CD14-positive monocyte (primary cell): ENCODE results near the gene MACF1. TPM values are rescaled to one million over a fixed set of nuclear protein-coding genes. Genes with fewer than 3 reads are reported as not detected.

Source experiments
- DNase-seq, 3 donors: peaks; one replicate each; pipeline ENCODE4 v3.0.0-alpha.2; 2011 to 2022
- H2AFZ ChIP-seq: 2 replicates; pipeline ENCODE4 v1.6.0; 2012; ENCODE audit warnings: mild to moderate bottlenecking, low read depth, low read length, inconsistent platforms; ENCODE audit not compliant: insufficient read depth, poor library complexity, severe bottlenecking
- H3K27ac ChIP-seq, 2 donors: 1 replicate in 1 of 2; 2 replicates in 1 of 2; pipeline ENCODE4 v1.5.1; 2012 to 2013; ENCODE audit warnings: low read length in 2 of 2, control low read depth in 1 of 2, inconsistent platforms in 1 of 2, low read depth in 1 of 2, mild to moderate bottlenecking in 1 of 2
- H3K27me3 ChIP-seq, 2 donors: one replicate each; pipeline versions ENCODE4 v1.6.0 to v1.6.1; 2011 to 2013; ENCODE audit warnings: low read length in 2 of 2; ENCODE audit not compliant: control insufficient read depth in 2 of 2, insufficient read depth in 2 of 2
- H3K36me3 ChIP-seq, 2 donors: replicated peaks in 1 of 2; 1 replicate in 1 of 2; 2 replicates in 1 of 2; pipeline versions ENCODE4 v1.5.1 to v1.6.1; 2012 to 2013; ENCODE audit warnings: low read length in 2 of 2, control low read depth in 1 of 2, inconsistent platforms in 1 of 2, mild to moderate bottlenecking in 1 of 2; ENCODE audit not compliant: insufficient read depth in 2 of 2, control insufficient read depth in 1 of 2
- H3K4me1 ChIP-seq, 2 donors: 1 replicate in 1 of 2; 2 replicates in 1 of 2; pipeline versions ENCODE4 v1.5.1 to v1.6.1; 2012 to 2013; ENCODE audit warnings: low read length in 2 of 2, control low read depth in 1 of 2, inconsistent platforms in 1 of 2, mild to moderate bottlenecking in 1 of 2, moderate library complexity in 1 of 2; ENCODE audit not compliant: insufficient read depth in 2 of 2, control insufficient read depth in 1 of 2
- H3K4me2 ChIP-seq: replicated peaks from 2 replicates; pipeline ENCODE3; 2012; ENCODE audit warnings: low read length, moderate library complexity, mild to moderate bottlenecking; ENCODE audit not compliant: poor library complexity, severe bottlenecking; ENCODE audit errors: extremely low read depth
- H3K4me3 ChIP-seq, 3 experiments: fragments of 200-600 bp in 1 of 3; sonication (generic) in 1 of 3; replicated peaks in 1 of 3; 1 replicate in 2 of 3; 2 replicates in 1 of 3; pipeline ENCODE4 v1.5.1; 2011 to 2013; ENCODE audit warnings: low read length in 3 of 3, mild to moderate bottlenecking in 3 of 3, control low read depth in 2 of 3, low read depth in 2 of 3, inconsistent platforms in 1 of 3, moderate library complexity in 1 of 3
- H3K79me2 ChIP-seq: 2 replicates; pipeline ENCODE4 v1.6.0; 2012; ENCODE audit warnings: mild to moderate bottlenecking, control low read depth, inconsistent platforms, low read length, moderate library complexity; ENCODE audit not compliant: insufficient read depth
- H3K9ac ChIP-seq: 2 replicates; pipeline ENCODE4 v1.6.0; 2017; ENCODE audit warnings: low read length, mild to moderate bottlenecking; ENCODE audit not compliant: insufficient read depth, poor library complexity, severe bottlenecking
- H3K9me3 ChIP-seq, 2 donors: replicated peaks in 1 of 2; 1 replicate in 1 of 2; 2 replicates in 1 of 2; pipeline versions ENCODE4 v1.5.1 to v1.6.1; 2012 to 2013; ENCODE audit warnings: low read length in 2 of 2, control low read depth in 1 of 2; ENCODE audit not compliant: control insufficient read depth in 1 of 2, insufficient read depth in 1 of 2
- H4K20me1 ChIP-seq: 2 replicates; pipeline ENCODE4 v1.6.0; 2012; ENCODE audit warnings: mild to moderate bottlenecking, low read length, control low read depth, moderate library complexity; ENCODE audit not compliant: insufficient read depth
- H3K27ac Mint-ChIP-seq, 7 donors: one replicate each; pipeline ENCODE4 v1.8.0; 2020; ENCODE audit warnings: mild to moderate bottlenecking in 7 of 7, mixed read lengths in 7 of 7, moderate library complexity in 6 of 7, inconsistent platforms in 2 of 7
- H3K27me3 Mint-ChIP-seq, 3 donors: one replicate each; pipeline ENCODE4 v1.8.0; 2021 to 2022; ENCODE audit warnings: low read depth in 3 of 3, mild to moderate bottlenecking in 3 of 3, mixed read lengths in 3 of 3, moderate library complexity in 3 of 3, inconsistent platforms in 1 of 3
- H3K36me3 Mint-ChIP-seq, 2 donors: one replicate each; pipeline ENCODE4 v1.8.0; 2020; ENCODE audit warnings: mixed read lengths in 2 of 2, inconsistent platforms in 1 of 2, mild to moderate bottlenecking in 1 of 2
- H3K4me1 Mint-ChIP-seq: one replicate; pipeline ENCODE4 v1.8.0; 2020; ENCODE audit warnings: mild to moderate bottlenecking, mixed read lengths
- H3K4me3 Mint-ChIP-seq, 2 donors: one replicate each; pipeline ENCODE4 v1.8.0; 2020; ENCODE audit warnings: mild to moderate bottlenecking in 2 of 2, mixed read lengths in 2 of 2, moderate library complexity in 1 of 2
- H3K9me3 Mint-ChIP-seq, 7 donors: one replicate each; pipeline ENCODE4 v1.8.0; 2020 to 2022; ENCODE audit warnings: mixed read lengths in 7 of 7, mild to moderate bottlenecking in 6 of 7, moderate library complexity in 6 of 7, inconsistent platforms in 2 of 7
- CTCF ChIP-seq: fragments of 200-600 bp; IDR thresholded peaks from one replicate; pipeline ENCODE4 v1.8.0; 2022; ENCODE audit warnings: antibody characterized with exemption, mild to moderate bottlenecking
- WGBS: methylation state at CpG from one replicate; pipeline ENCODE4 v1.1.5; 2013; ENCODE audit warnings: missing lambda C conversion rate; ENCODE audit not compliant: insufficient coverage; 5-methylcytosine and 5-hydroxymethylcytosine counted together
- intact Hi-C, 2 donors: fragments of 100-400 bp; cut with micrococcal nuclease; formaldehyde crosslinking; loops; one replicate each; pipeline versions ENCODE4 v1.15.0 to v1.15.1; 2023
- polyA plus RNA-seq, 3 donors: library from polyadenylated mRNA; depleted of rRNA in 1 of 3; unstranded in 2 of 3; stranded (reverse) in 1 of 3; fragments of 300-500 nt in 2 of 3; fragments of >200 nt in 1 of 3; fragmentation: Illumina TruSeq in 2 of 3; gene quantifications; 1 replicate in 2 of 3; 2 replicates in 1 of 3; pipeline ENCODE4 v1.2.3, GENCODE V29; 2012 to 2021

The MACF1 gene
- polyA plus RNA-seq, 3 donors: 3.4 to 36.8 (median 4.5) TPM

GRCh38 chr1:39167632-39168209 lies 36.8 kb upstream of the MACF1 start:
- no peak overlapping the region for H2AFZ ChIP-seq
- Mint-ChIP-seq H3K27me3 (peaks cover 0 to 6% (median 0%) of the 10 kb centered on the region in 3 donors), H3K36me3 (no peaks in the 10 kb centered on the region), H3K4me1 (peaks cover 8% of the 10 kb centered on the region), H3K9me3 (no peaks in the 10 kb centered on the region), H3K4me3 (no peak overlapping the region), H3K27ac (peak overlapping the region in 1 of 7 donors; percentile 27)
- no peak overlapping the region for H3K4me2 ChIP-seq
- no peak for DNase-seq
- H3K27ac ChIP-seq: no peak overlapping the region
- peaks cover 0 to 3% of the 10 kb centered on the region in 2 donors for H3K4me1 ChIP-seq
- TF ChIP-seq CTCF: no peak
- H3K27me3 ChIP-seq: no peaks in the 10 kb centered on the region
- H3K9ac ChIP-seq: no peak overlapping the region
- WGBS: 50% methylated on average over 2 of the region's 5 CpGs
- intact Hi-C loops: no loop called here
- no peaks in the 10 kb centered on the region for H3K79me2 ChIP-seq
- no peaks in the 10 kb centered on the region for H3K9me3 ChIP-seq
- no peak overlapping the region for H3K4me3 ChIP-seq
- H4K20me1 ChIP-seq: peaks cover 11% of the 10 kb centered on the region
- no peaks in the 10 kb centered on the region for H3K36me3 ChIP-seq

DNA sequence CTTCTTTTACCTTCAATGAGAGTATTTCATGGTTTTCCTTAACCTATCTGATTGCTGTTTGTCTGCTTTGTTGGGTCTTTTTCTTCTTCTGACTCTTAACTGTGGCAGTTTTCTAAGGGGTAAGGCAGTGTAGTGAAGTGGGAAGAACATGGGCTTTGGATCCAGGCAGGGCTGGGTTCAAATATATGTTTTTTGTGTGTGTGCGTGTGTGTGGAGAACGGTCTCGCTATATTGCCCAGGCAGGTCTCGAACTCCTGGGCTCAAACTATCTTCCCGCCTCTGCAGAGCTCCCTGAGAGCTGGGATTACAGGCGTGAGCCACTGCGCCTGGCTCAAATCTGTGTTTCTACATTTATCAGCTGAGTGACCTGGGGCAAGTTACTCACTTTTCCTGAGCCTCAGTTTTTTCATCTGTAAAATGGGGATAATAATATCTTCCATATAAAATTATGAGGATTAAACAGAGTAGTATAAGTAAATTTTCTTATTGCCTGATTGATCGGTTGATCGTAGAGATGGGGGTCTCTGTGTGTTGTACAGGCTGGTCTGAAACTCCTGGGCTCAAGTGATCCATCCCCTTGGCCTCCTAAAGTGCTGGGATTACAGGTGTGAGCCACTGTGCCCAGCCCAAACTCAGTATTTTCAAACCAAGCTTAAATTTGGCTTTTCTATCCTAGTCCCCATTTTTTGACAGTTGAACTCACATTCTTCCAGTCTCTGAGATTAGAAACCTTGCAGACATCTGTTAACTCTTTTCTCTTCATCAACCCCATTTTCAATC lies 36.0 kb upstream of the MACF1 start:
- Mint-ChIP-seq H3K27me3 (peaks cover 0 to 6% (median 0%) of the 10 kb centered on the region in 3 donors), H3K4me3 (no peak overlapping the region), H3K36me3 (no peaks in the 10 kb centered on the region), H3K27ac (no peak overlapping the region), H3K4me1 (peaks cover 8% of the 10 kb centered on the region), H3K9me3 (no peaks in the 10 kb centered on the region)
- Histone ChIP-seq H3K4me1 (peaks cover 0 to 3% of the 10 kb centered on the region in 2 donors), H3K27ac (no peak overlapping the region), H3K4me2 (no peak overlapping the region), H3K9ac (no peak overlapping the region), H2AFZ (no peak overlapping the region), H3K36me3 (no peaks in the 10 kb centered on the region), H3K27me3 (no peaks in the 10 kb centered on the region), H3K9me3 (no peaks in the 10 kb centered on the region), H3K4me3 (no peak overlapping the region), H3K79me2 (no peaks in the 10 kb centered on the region), H4K20me1 (peaks cover 11% of the 10 kb centered on the region)
- intact Hi-C loops: no loop called here
- TF ChIP-seq CTCF: no peak
- DNase-seq: no peak
- WGBS: 93% methylated on average over 7 of the region's 9 CpGs
